Purkinje cell (primary cell): ENCODE results near the gene ARL17B. TPM values are rescaled to one million over a fixed set of nuclear protein-coding genes. Genes with fewer than 3 reads are reported as not detected.

Source experiments
- polyA plus RNA-seq: library from polyadenylated mRNA; unstranded; fragments of >200 nt; fragmentation: Nextera tagmentation; gene quantifications from 2 replicates; pipeline ENCODE4 v1.2.1, GENCODE V29; 2014

ARL17B gene
- polyA plus RNA-seq = 24.9 and 34.0 TPM in 2 replicates

DNA sequence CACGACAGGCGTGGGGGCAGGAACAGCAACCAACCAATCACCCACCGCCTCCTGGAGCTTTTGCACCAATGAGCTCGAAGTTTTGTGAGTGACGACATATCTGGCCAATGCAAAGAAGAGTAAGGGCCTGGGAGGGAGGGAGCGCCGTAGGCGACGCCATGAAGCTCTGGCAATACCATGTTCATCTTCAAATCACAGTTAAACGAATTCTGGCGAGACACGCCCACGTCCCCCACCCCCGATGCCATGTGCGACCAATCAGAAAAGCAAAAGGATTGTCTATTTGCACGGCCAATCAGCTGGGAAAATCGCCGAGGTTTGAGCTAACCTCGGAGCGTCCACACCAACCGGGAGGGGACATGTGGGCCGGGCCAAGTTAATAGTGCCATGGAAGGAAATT is at the start of gene ARL17B:
TSS of gene ARL17B (minus strand) at position 12 of the 400 bp plus-strand sequence. CDS start 3,369 bp downstream, outside the sequence.

DNA sequence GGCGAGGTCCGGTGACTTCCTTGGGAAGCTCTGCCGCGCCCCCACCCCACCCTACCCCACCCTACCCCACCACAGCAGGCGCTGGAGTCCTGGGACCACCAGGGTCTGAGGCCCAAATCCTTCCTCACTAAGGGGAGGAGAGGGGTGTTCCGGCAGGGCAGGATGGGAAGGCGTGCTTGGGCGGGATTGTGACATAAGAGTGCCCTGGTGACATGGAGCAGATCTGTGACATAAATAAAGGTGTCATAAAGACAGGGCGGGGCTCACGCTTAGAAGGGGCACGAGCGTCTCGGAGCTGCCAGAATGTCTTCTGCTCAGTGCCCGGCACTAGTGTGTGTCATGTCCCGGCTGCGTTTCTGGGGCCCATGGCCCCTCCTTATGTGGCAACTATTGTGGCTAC is 66.7 kb downstream of the ARL17B start, which contains the start of gene LRRC37A:
TSS of gene LRRC37A (plus strand) at position 301 of the 400 bp plus-strand sequence. CDS start at position 304, 3 bp downstream.

Other genes starting within 250 kb of the ARL17B start
- gene KANSL1, start 168.3 kb downstream of the ARL17B start, polyA plus RNA-seq = 15.0 and 16.1 TPM in 2 replicates
- 0.09 and 0.63 TPM in 2 replicates for gene LRRC37A, start 66.6 kb downstream of the ARL17B start, polyA plus RNA-seq
- 1.7 and 7.4 TPM in 2 replicates for gene LRRC37A2, start 150.7 kb upstream of the ARL17B start, polyA plus RNA-seq
- 3.2 and 3.8 TPM in 2 replicates for gene ARL17A, start 217.9 kb upstream of the ARL17B start, polyA plus RNA-seq
- 290 and 383 TPM in 2 replicates for gene NSF, start 228.9 kb upstream of the ARL17B start, polyA plus RNA-seq